Testis (tissue), 3 donors: ENCODE results near the gene HIPK2. TPM values are rescaled to one million over a fixed set of nuclear protein-coding genes. Genes with fewer than 3 reads are reported as not detected.

Experiments
- DNase-seq: peaks from one replicate; pipeline ENCODE4 v3.0.0-alpha.2; 2019
- H3K27ac ChIP-seq, 2 donors: fragments of 200-600 bp; sonication (generic); one replicate each; pipeline ENCODE4 v1.5.1; 2019
- H3K27me3 ChIP-seq: fragments of 200-600 bp; sonication (generic); one replicate; pipeline ENCODE4 v1.5.1; 2019
- H3K36me3 ChIP-seq: fragments of 200-600 bp; sonication (generic); one replicate; pipeline ENCODE4 v1.5.1; 2017; ENCODE audit warnings: low read depth; ENCODE audit errors: missing control alignments
- H3K4me1 ChIP-seq: fragments of 200-600 bp; sonication (generic); one replicate; pipeline ENCODE4 v1.5.1; 2019
- H3K4me3 ChIP-seq, 2 donors: fragments of 200-600 bp; sonication (generic); one replicate each; pipeline ENCODE4 v1.5.1; 2017 to 2019
- H3K9me3 ChIP-seq: fragments of 200-600 bp; sonication (generic); one replicate; pipeline ENCODE4 v1.5.1; 2017
- CTCF ChIP-seq, 3 experiments: fragments of 450-650 bp in 2 of 3; fragments of 200-600 bp in 1 of 3; sonication (generic) in 1 of 3; IDR thresholded peaks; one replicate each; pipeline ENCODE4 v1.5.1; 2016 to 2019; ENCODE audit warnings: antibody characterized with exemption in 3 of 3, mild to moderate bottlenecking in 2 of 3, moderate library complexity in 1 of 3
- POLR2A ChIP-seq: fragments of 450-650 bp; IDR thresholded peaks from one replicate; pipeline ENCODE4 v1.6.1; 2017; ENCODE audit warnings: antibody characterized with exemption, mild to moderate bottlenecking, moderate library complexity
- WGBS, 2 donors: methylation state at CpG; one replicate each; pipeline ENCODE4 v1.1.5; 2018; 5-methylcytosine and 5-hydroxymethylcytosine counted together
- intact Hi-C: fragments of 100-400 bp; cut with DNase I; formaldehyde crosslinking; loops from one replicate; pipeline ENCODE4 v1.15.1; 2023; ENCODE audit warnings: low total_unique reads
- polyA plus RNA-seq: library from polyadenylated mRNA; stranded (reverse); fragments of 350-450 nt; fragmentation: Illumina TruSeq; extraction: RNeasy Lipid Tissue Mini Kit (QIAGEN cat#74804); gene quantifications from one replicate; pipeline ENCODE4 v1.2.3, GENCODE V29; 2014; ENCODE audit warnings: low read depth, low replicate concordance; ENCODE audit not compliant: insufficient read depth
- total RNA-seq, 2 donors: library from RNA; depleted of rRNA; stranded (reverse); fragments of >200 nt; gene quantifications; one replicate each; pipeline ENCODE4 v1.2.3, GENCODE V29; 2016

HIPK2 gene
- total and polyA plus RNA-seq, 3 donors from 2014 or later, result 6.3 to 22.4 (median 17.8) TPM

- Histone ChIP-seq H3K4me3 (no peak overlapping the region), H3K36me3 (no peaks in the 10 kb centered on the region), H3K27me3 (no peaks in the 10 kb centered on the region), H3K9me3 (no peaks in the 10 kb centered on the region), H3K4me1 (no peaks in the 10 kb centered on the region), H3K27ac (no peak overlapping the region)
- no peak for DNase-seq
- TF ChIP-seq POLR2A, result no peak
- no peak for TF ChIP-seq CTCF (IDR thresholded peaks at IDR 0.05)
- intact Hi-C loops, result no loop called here
- WGBS, 2 donors, result 98 to 99% methylated on average over 3 of the region's 3 CpGs
Observed at GRCh38 chr7:139710036-139710435, 67.8 kb downstream of the HIPK2 start.

GRCh38 chr7:139709485-139709884, 68.3 kb downstream of the HIPK2 start:
- H3K9me3 ChIP-seq, result no peaks in the 10 kb centered on the region
- no peak overlapping the region for H3K27ac ChIP-seq
- WGBS, 2 donors, result 64 to 70% methylated on average over 2 of the region's 2 CpGs
- no peaks in the 10 kb centered on the region for H3K27me3 ChIP-seq
- no peaks in the 10 kb centered on the region for H3K36me3 ChIP-seq
- no peaks in the 10 kb centered on the region for H3K4me1 ChIP-seq
- TF ChIP-seq POLR2A, result no peak
- intact Hi-C loops, result no loop called here
- no peak overlapping the region for H3K4me3 ChIP-seq
- peak; percentile 36 for DNase-seq

GRCh38 chr7:139708541-139708940, 69.3 kb downstream of the HIPK2 start:
- H3K27ac ChIP-seq, result no peak overlapping the region
- H3K9me3 ChIP-seq, result no peaks in the 10 kb centered on the region
- H3K27me3 ChIP-seq, result no peaks in the 10 kb centered on the region
- H3K36me3 ChIP-seq, result no peaks in the 10 kb centered on the region
- DNase-seq, result no peak
- no peak for TF ChIP-seq CTCF (IDR thresholded peaks at IDR 0.05)
- TF ChIP-seq POLR2A, result no peak
- H3K4me3 ChIP-seq, result no peak overlapping the region
- WGBS, 2 donors, result 88% methylated on average over 4 to 6 of the region's 6 CpGs
- intact Hi-C loops, result no loop called here
- no peaks in the 10 kb centered on the region for H3K4me1 ChIP-seq

GRCh38 chr7:139706837-139707236, 71.0 kb downstream of the HIPK2 start:
- WGBS, 2 donors, result 93 to 100% methylated on average over 8 to 9 of the region's 9 CpGs
- Histone ChIP-seq H3K4me3 (no peak overlapping the region), H3K36me3 (no peaks in the 10 kb centered on the region), H3K9me3 (no peaks in the 10 kb centered on the region), H3K27me3 (no peaks in the 10 kb centered on the region), H3K27ac (no peak overlapping the region), H3K4me1 (peaks cover 8% of the 10 kb centered on the region)
- intact Hi-C loops, result no loop called here
- DNase-seq, result no peak
- TF ChIP-seq CTCF (IDR thresholded peaks at IDR 0.05) (no peak), POLR2A (no peak)

- Histone ChIP-seq H3K9me3 (no peaks in the 10 kb centered on the region), H3K4me1 (peaks cover 8% of the 10 kb centered on the region), H3K4me3 (no peak overlapping the region), H3K27ac (no peak overlapping the region), H3K36me3 (no peaks in the 10 kb centered on the region), H3K27me3 (no peaks in the 10 kb centered on the region)
- no peak for TF ChIP-seq CTCF (IDR thresholded peaks at IDR 0.05)
- 81 to 95% methylated on average over 8 of the region's 8 CpGs for WGBS, 2 donors
- DNase-seq, result no peak
- intact Hi-C loops, result no loop called here
Observed at GRCh38 chr7:139704308-139704879, 73.4 kb downstream of the HIPK2 start.
